Jurkat, Clone E6-1 (cell line): ENCODE results near the gene WNK2.

ENCODE experiments used
- DNase-seq: peaks from one replicate; pipeline ENCODE4 v3.0.0-alpha.2; 2011; ENCODE audit warnings: low read depth, low spot score
- H3K4me3 ChIP-seq: 2 replicates; pipeline ENCODE4 v1.5.1; 2011; ENCODE audit warnings: mild to moderate bottlenecking, low read length, control low read depth, moderate library complexity

The WNK2 gene

DNA sequence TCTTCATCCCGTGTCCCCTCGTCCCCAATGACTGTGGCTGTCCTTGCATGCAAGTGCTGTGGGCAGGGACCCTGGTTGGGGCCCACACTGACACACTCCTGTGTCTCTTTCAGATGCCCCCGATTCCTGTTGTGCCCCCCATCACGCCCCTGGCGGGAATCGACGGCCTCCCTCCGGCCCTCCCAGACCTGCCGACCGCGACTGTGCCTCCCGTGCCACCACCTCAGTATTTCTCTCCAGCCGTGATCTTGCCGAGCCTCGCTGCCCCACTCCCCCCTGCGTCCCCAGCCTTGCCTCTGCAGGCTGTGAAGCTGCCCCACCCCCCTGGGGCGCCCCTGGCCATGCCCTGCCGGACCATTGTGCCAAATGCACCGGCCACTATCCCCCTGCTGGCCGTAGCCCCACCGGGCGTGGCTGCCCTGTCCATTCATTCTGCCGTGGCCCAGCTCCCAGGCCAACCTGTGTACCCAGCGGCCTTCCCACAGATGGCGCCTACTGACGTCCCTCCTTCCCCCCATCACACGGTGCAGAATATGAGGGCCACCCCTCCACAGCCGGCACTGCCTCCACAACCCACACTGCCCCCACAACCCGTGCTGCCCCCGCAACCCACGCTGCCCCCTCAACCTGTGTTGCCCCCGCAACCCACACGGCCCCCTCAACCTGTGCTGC, 75.0 kb downstream of the WNK2 start:
- no peak overlapping the region for H3K4me3 ChIP-seq
- no peak for DNase-seq

DNA sequence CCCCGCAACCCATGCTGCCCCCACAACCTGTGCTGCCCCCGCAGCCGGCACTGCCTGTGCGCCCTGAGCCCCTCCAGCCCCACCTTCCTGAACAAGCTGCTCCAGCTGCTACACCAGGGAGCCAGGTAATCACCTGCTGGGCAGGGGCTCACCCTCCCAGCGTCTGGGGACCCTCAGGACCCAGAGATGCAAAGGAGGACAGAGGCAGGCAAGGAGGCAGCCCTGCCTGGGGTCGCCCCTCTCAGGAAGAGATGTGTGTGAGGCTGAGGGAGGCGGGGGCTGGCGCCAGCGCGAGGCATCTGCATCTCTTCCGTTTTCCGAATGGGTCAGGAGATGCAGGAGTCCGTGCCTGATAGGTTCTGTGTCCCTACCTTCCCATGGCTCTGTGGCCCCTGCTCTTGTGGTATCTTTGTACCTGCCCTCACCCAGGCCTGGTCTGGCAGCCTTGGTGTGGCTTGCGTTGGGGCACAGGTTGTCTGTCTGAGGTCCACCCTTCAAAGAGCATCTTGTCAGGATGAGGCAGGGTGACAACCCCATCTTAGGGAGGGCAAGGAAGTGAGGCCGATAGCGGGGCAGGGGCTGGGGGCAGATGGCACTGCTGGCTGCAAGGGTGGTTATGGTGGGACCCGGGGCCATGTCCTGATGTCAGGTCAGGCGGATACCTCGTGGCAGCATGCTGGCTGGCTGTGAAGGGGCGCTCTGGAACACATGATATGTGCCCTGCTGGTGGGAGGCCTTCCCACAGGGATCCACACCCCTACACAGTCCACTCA, 75.7 kb downstream of the WNK2 start:
- no peak for DNase-seq
- no peak overlapping the region for H3K4me3 ChIP-seq

GRCh38 chr9:93260263-93261066, 76.5 kb downstream of the WNK2 start:
- no peak for DNase-seq

GRCh38 chr9:93261281-93261680, 77.3 kb downstream of the WNK2 start:
- DNase-seq: no peak
- H3K4me3 ChIP-seq: no peak overlapping the region

More at GRCh38 chr9:93260263-93261066, 76.5 kb downstream of the WNK2 start:
- no peak overlapping the region for H3K4me3 ChIP-seq

DNA sequence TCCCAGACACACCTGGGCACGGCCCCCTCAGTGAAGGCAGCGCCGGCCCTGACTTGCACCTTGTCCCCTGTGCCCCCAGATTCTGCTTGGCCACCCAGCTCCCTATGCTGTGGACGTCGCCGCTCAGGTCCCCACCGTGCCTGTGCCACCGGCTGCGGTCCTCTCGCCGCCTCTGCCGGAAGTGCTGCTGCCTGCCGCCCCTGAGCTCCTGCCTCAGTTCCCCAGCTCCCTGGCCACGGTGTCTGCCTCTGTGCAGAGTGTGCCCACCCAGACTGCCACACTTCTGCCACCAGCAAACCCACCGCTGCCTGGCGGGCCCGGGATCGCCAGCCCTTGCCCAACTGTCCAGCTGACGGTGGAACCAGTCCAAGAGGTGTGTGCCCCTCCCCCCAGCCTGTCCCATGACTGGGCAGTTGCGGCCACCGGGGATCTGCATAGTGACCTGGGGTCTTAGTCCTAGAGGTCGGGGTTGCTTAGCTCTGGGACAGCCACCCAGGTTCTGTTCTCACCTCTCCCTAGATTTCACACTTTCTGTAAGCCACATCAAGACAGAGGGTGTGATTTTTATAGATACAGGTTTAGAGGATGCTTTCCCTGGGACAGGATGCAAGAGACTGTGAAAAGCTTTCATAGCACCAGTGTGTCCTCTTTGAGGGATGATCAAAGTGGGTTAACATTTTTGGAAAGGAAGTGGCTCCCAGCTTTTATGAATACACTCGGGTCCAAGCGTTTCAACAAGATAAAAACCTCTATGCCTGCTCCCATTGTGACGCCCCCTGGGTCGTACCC, 78.0 kb downstream of the WNK2 start:
- DNase-seq: peak; percentile 45
- no peak overlapping the region for H3K4me3 ChIP-seq

GRCh38 chr9:93262537-93263310, 78.8 kb downstream of the WNK2 start:
- H3K4me3 ChIP-seq: no peak overlapping the region
- DNase-seq: no peak

GRCh38 chr9:93263334-93264229, 79.6 kb downstream of the WNK2 start:
- no peak for DNase-seq
- no peak overlapping the region for H3K4me3 ChIP-seq

GRCh38 chr9:93264338-93265125, 80.6 kb downstream of the WNK2 start:
- DNase-seq: no peak
- no peak overlapping the region for H3K4me3 ChIP-seq

DNA sequence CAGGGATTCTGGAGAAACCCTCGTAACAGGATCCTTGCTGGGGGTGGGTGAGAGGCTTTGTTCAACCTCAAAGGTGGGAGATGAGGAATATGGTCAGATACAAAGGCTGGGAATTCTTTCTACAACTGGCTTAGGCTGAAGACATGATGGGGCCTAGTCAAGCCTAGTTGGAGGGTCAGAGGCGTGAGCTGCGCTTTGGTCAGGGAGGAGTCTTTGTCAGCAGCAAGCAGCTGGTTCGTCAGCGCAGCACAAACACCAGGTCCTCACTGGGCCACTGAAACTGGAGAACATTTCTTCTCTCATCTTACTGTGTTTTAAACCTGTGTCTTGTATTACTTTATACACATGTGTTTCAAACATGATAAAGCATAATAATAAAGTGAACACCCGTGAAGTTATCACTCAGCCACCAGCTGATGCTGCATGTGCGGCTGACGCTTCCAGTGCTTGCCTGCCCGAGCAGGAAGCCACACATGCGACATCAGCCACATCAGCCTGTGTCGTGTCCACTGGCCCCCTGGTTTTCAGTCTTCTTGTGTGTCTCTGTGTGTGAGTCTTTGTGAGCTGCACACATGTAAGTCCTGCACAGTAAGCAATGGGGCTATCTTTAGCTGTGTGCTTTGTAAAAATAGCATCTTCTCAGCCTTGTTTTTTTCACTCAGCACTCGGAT, 81.5 kb downstream of the WNK2 start:
- DNase-seq: no peak
- H3K4me3 ChIP-seq: no peak overlapping the region

DNA sequence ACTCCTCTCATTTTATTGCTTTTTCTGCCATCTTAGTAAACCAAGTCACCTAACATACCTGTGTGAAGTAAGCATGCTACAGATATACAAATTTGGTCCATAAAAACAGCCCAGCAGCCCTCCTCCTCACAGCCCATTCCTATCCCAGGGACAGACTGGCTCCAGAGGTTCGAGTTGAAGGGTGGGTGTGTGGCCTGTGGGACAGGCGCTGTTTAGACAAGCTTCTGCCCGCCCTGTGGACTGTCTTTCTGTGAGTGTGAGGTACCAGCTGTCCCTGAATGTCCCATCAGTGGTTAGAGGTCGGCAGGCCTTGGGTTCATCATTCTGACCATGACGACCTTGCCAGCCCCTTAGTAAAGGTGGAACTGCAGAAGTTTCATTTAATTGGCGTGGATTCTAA, 82.0 kb downstream of the WNK2 start:
- H3K4me3 ChIP-seq: no peak overlapping the region

DNA sequence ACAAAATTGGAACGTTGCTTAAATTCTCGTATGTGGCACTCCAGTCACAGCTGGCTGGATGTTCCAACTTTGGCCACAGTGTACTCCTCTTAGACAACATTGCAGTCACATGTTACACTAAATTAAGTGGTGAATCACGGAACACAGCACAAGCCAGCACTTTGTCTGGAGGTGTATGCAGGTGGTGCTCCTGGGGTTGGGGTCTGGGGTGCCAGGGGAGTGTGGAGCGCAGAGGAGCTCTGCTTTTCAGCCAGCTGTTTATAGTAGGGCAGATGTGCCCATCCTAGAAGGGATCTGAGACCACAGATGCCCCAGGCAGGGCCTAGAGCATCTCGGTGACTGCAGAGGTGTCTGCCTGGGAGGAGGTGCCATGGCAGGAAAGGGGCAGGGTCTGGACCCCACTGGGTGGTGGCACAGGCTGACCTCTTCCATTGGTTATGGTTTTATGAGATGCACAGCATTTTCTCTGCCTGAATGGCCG, 82.6 kb downstream of the WNK2 start:
- no peak for DNase-seq

More for the DNA sequence above, 82.0 kb downstream of the WNK2 start:
- DNase-seq: no peak

GRCh38 chr9:93267091-93267541, 83.2 kb downstream of the WNK2 start:
- no peak overlapping the region for H3K4me3 ChIP-seq
- DNase-seq: no peak

More for the DNA sequence above, 82.6 kb downstream of the WNK2 start:
- no peak overlapping the region for H3K4me3 ChIP-seq

- no peak for DNase-seq
- no peak overlapping the region for H3K4me3 ChIP-seq
These were observed 84.0 kb downstream of the WNK2 start for GRCh38 chr9:93267681-93268505.

DNA sequence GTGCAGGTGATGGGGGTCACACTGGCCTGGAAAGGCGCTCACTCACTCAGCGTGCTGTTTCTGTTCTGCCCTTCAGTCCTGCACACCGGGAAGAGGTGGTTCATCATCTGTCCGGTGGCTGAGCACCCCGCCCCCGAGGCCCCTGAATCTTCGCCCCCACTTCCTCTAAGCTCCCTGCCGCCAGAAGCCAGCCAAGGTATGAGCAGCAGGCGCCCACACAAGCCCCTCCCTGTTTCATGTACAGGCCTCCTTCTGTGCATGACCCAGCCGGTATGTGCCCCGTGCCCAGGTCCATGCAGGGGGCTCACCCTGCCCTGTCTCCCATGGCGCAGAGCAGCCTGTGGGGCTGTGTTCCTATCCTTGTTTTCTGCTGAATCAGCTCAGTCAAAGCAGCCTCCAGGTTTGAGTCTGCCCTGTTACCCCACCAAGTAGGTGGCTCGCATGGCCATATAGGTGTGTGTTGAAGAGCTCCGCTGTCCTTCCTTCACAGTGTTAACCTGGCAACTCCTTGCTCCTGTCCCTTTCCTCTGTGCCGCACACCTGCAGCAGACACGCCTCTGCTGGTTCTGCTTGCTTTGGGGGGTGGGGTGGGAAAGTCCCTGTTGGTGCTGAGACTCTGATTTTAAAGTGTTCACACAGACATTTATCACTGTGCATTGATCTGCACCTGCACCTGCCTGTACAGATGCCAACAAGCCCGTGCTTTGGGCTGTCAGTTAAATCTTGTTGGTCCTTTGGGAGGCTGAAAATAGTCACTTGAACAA, 84.8 kb downstream of the WNK2 start:
- peak; percentile 46 for DNase-seq
- no peak overlapping the region for H3K4me3 ChIP-seq
